ENCODE data around the gene SPTLC2. TPM values are rescaled to one million over a fixed set of nuclear protein-coding genes. Genes with fewer than 3 reads are reported as not detected.

SPTLC2 gene
- total RNA-seq, 2 donors from 2014 or later = 18.8 to 25.8 TPM

- no peak for DNase-seq (ENCODE audit: low spot score in 2 of 2)
- Mint-ChIP-seq H3K9me3 (no peaks in the 10 kb centered on the region), H3K27ac (no peak overlapping the region), H3K36me3 (no peaks in the 10 kb centered on the region)
- no peak for ATAC-seq
Measured at GRCh38 chr14:77478796-77479195, 137.6 kb downstream of the SPTLC2 start.

- Mint-ChIP-seq H3K36me3 (no peaks in the 10 kb centered on the region), H3K9me3 (no peaks in the 10 kb centered on the region), H3K27ac (no peak overlapping the region)
- DNase-seq (ENCODE audit: low spot score in 2 of 2) (no peak), ATAC-seq (no peak)
Measured at GRCh38 chr14:77478029-77478428, 138.4 kb downstream of the SPTLC2 start.

- no peak for ATAC-seq
- Mint-ChIP-seq H3K9me3 (no peaks in the 10 kb centered on the region), H3K27ac (peak overlapping the region in 1 of 2 donors; percentile 52), H3K36me3 (no peaks in the 10 kb centered on the region)
- no peak for DNase-seq (ENCODE audit: low spot score in 2 of 2)
Measured at GRCh38 chr14:77475432-77476115, 140.9 kb downstream of the SPTLC2 start.

GRCh38 chr14:77474479-77475177 is 141.8 kb downstream of the SPTLC2 start:
- DNase-seq (ENCODE audit: low spot score in 2 of 2) (no peak), ATAC-seq (no peak)
- Mint-ChIP-seq H3K9me3 (no peaks in the 10 kb centered on the region), H3K36me3 (peaks cover 0 to under 1% of the 10 kb centered on the region in 2 donors), H3K27ac (no peak overlapping the region)

- no peaks in the 10 kb centered on the region for H3K9me3 Mint-ChIP-seq
- DNase-seq (ENCODE audit: low spot score in 2 of 2) = no peak
- ATAC-seq = no peak
- no peak overlapping the region for H3K27ac Mint-ChIP-seq
- H3K36me3 Mint-ChIP-seq = peaks cover 0 to 7% of the 10 kb centered on the region in 2 donors
Measured at GRCh38 chr14:77473921-77474320, 142.5 kb downstream of the SPTLC2 start.

GRCh38 chr14:77470224-77470870 is 146.1 kb downstream of the SPTLC2 start:
- no peak for ATAC-seq
- Mint-ChIP-seq H3K9me3 (no peaks in the 10 kb centered on the region), H3K27ac (no peak overlapping the region), H3K36me3 (peaks cover 2 to 13% of the 10 kb centered on the region in 2 donors)
- DNase-seq (ENCODE audit: low spot score in 2 of 2) = no peak

- Mint-ChIP-seq H3K36me3 (peaks cover 6 to 21% of the 10 kb centered on the region in 2 donors), H3K27ac (no peak overlapping the region), H3K9me3 (no peaks in the 10 kb centered on the region)
- ATAC-seq (no peak), DNase-seq (ENCODE audit: low spot score in 2 of 2) (no peak)
Measured at GRCh38 chr14:77469539-77469938, 146.9 kb downstream of the SPTLC2 start.

GRCh38 chr14:77469067-77469505 is 147.4 kb downstream of the SPTLC2 start:
- peaks cover 6 to 21% of the 10 kb centered on the region in 2 donors for H3K36me3 Mint-ChIP-seq
- H3K9me3 Mint-ChIP-seq = no peaks in the 10 kb centered on the region
- ATAC-seq (no peak), DNase-seq (ENCODE audit: low spot score in 2 of 2) (no peak)
- no peak overlapping the region for H3K27ac Mint-ChIP-seq

GRCh38 chr14:77467801-77468200 is 148.6 kb downstream of the SPTLC2 start:
- DNase-seq (ENCODE audit: low spot score in 2 of 2) (no peak), ATAC-seq (no peak)
- Mint-ChIP-seq H3K9me3 (no peaks in the 10 kb centered on the region), H3K27ac (no peak overlapping the region), H3K36me3 (peaks cover 8 to 27% of the 10 kb centered on the region in 2 donors)

- H3K9me3 Mint-ChIP-seq = no peaks in the 10 kb centered on the region
- H3K36me3 Mint-ChIP-seq = peaks cover 49 to 52% of the 10 kb centered on the region in 2 donors
- DNase-seq (ENCODE audit: low spot score in 2 of 2) (peak in 1 of 2 donors; percentile 79), ATAC-seq (no peak)
- peak overlapping the region; percentile 93 to 100 for H3K27ac Mint-ChIP-seq
Measured at GRCh38 chr14:77459072-77459723, 157.2 kb downstream of the SPTLC2 start.

- no peaks in the 10 kb centered on the region for H3K9me3 Mint-ChIP-seq
- DNase-seq (ENCODE audit: low spot score in 2 of 2) = peak in 1 of 2 donors; percentile 40
- peak; percentile 21 to 30 for ATAC-seq
- H3K27ac Mint-ChIP-seq = peak overlapping the region; percentile 93 to 100
- peaks cover 46 to 53% of the 10 kb centered on the region in 2 donors for H3K36me3 Mint-ChIP-seq
Measured at GRCh38 chr14:77458249-77458950, 158.0 kb downstream of the SPTLC2 start.

GRCh38 chr14:77457522-77458248 is 158.8 kb downstream of the SPTLC2 start, which contains the start of the genes AHSA1 and VIPAS39:
Gene AHSA1 (plus strand): TSS chr14:77458093. CDS start chr14:77458190, 97 bp downstream.
Gene VIPAS39 (minus strand): TSS chr14:77457601. CDS start chr14:77454102, 3,499 bp downstream.
- peak; percentile 85 to 95 for DNase-seq (ENCODE audit: low spot score in 2 of 2)

GRCh38 chr14:77457115-77457521 is 159.3 kb downstream of the SPTLC2 start:
- peak in 1 of 2 donors; percentile 7 for ATAC-seq
- H3K9me3 Mint-ChIP-seq = no peaks in the 10 kb centered on the region
- peak overlapping the region; percentile 93 to 100 for H3K27ac Mint-ChIP-seq
- H3K36me3 Mint-ChIP-seq = peaks cover 46 to 50% of the 10 kb centered on the region in 2 donors
- no peak for DNase-seq (ENCODE audit: low spot score in 2 of 2)

More at GRCh38 chr14:77457522-77458248, 158.8 kb downstream of the SPTLC2 start, which contains the start of the genes AHSA1 and VIPAS39:
- no peaks in the 10 kb centered on the region for H3K9me3 Mint-ChIP-seq
- H3K27ac Mint-ChIP-seq = peak within 1 kb of the TSS; percentile 93 to 100
- peaks cover 49 to 54% of the 10 kb centered on the region in 2 donors for H3K36me3 Mint-ChIP-seq
- ATAC-seq = peak; percentile 96

Measured in activated naive CD4-positive, alpha-beta T cell treated with anti-CD3 and anti-CD28 coated beads, Interleukin-2, amount 50 U/mL, for 72 hours (primary cell).